Activated naive CD8-positive, alpha-beta T cell treated with anti-CD3 and anti-CD28 coated beads, Interleukin-2, amount 10 ng/mL, durations not matched to agents 7 days and 5 days (primary cell): ENCODE data around the gene TRIM25. TPM values are rescaled to one million over a fixed set of nuclear protein-coding genes. Genes with fewer than 3 reads are reported as not detected.
A peak's percentile ranks its signal among the peaks of the same experiment; 100 is the strongest.

Source experiments
- ATAC-seq: fragments of 150-1000 bp; cut with Tn5 transposase; one replicate; pipeline ENCODE4 v1.10.0; 2021; ENCODE audit warnings: low read depth, moderate library complexity
- POLR2A ChIA-PET: fragments of 350-600 bp; sonication (Branson Sonifier 250); formaldehyde crosslinking; loops from one replicate; lab custom pipeline; 2021; ENCODE audit warnings: antibody characterized with exemption; lab: Charles Lee
- DNase-seq: peaks from one replicate; pipeline ENCODE4 v3.0.0; 2021
- H3K27ac Mint-ChIP-seq: one replicate; pipeline ENCODE4 v1.8.0; 2022; ENCODE audit warnings: mild to moderate bottlenecking, mixed read lengths
- H3K27me3 Mint-ChIP-seq: one replicate; pipeline ENCODE4 v1.8.0; 2022; ENCODE audit warnings: mild to moderate bottlenecking, moderate library complexity, mixed read lengths
- H3K36me3 Mint-ChIP-seq: one replicate; pipeline ENCODE4 v1.8.0; 2021; ENCODE audit warnings: mild to moderate bottlenecking, mixed read lengths
- H3K4me1 Mint-ChIP-seq: one replicate; pipeline ENCODE4 v1.8.0; 2021; ENCODE audit warnings: mixed read lengths
- H3K4me3 Mint-ChIP-seq: one replicate; pipeline ENCODE4 v1.8.0; 2022; ENCODE audit warnings: mild to moderate bottlenecking, moderate library complexity, mixed read lengths
- H3K9me3 Mint-ChIP-seq: one replicate; pipeline ENCODE4 v1.8.0; 2021; ENCODE audit warnings: mixed read lengths
- total RNA-seq, 2 experiments: library from RNA; stranded (reverse); gene quantifications; one replicate each; pipeline ENCODE4 v1.2.3, GENCODE V29; 2021

TRIM25 gene
- total RNA-seq, 2 experiments from 2014 or later = 139 to 141 TPM

DNA sequence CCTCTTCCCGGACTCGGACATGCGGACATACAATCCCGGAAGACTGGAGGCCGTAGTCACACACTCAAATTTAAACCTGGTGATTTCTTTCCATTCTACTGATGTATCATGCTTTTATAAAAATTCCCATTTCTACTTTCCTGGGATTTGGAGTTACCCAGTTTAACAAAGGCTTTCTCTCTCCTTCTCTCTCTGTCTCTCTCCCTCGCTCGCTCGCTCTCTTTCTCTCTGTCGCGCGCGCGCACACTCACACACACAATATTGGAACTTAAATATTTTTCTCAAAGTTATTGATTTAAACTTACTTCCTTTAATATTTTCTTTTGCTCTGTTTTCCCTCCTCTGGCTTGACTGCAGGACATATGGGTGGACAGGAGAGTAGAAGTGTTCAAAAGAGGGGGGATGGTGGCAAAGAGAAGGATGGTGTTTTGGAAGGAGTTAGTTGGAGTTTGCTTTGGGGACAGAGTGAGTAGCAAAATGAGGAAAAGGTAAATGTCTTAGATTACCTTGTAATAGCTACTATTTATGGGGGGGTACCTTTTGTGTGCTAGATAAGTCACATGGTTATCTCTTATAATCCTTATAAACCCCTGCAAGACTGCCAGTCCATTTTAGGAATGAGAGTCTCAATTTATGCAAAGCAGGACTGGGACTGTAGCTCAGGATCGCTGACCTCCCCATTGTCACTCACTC is 878 bp upstream of the TRIM25 start:
- Mint-ChIP-seq H3K36me3 (peaks cover 35% of the 10 kb centered on the region), H3K9me3 (peaks cover 6% of the 10 kb centered on the region), H3K27ac (peak overlapping the region; percentile 90), H3K4me1 (peaks cover 31% of the 10 kb centered on the region), H3K27me3 (no peaks in the 10 kb centered on the region), H3K4me3 (peak overlapping the region; percentile 88)
- DNase-seq (no peak), ATAC-seq (no peak)
- POLR2A ChIA-PET = interaction anchor here (0.7 to 2.3 kb wide), 10 partner anchors 10 to 170 kb away, joined by 3 to 18 read pairs (median 10); partner anchors contain the start of genes AKAP1, COIL and SCPEP1

GRCh38 chr17:56913353-56913866 is 439 bp downstream of the TRIM25 start:
- H3K9me3 Mint-ChIP-seq = peaks cover 6% of the 10 kb centered on the region
- H3K27ac Mint-ChIP-seq = peak overlapping the region; percentile 96
- ATAC-seq (peak; percentile 55), DNase-seq (no peak)
- H3K36me3 Mint-ChIP-seq = peaks cover 42% of the 10 kb centered on the region
- H3K4me1 Mint-ChIP-seq = peaks cover 38% of the 10 kb centered on the region
- H3K27me3 Mint-ChIP-seq = no peaks in the 10 kb centered on the region
- H3K4me3 Mint-ChIP-seq = peak overlapping the region; percentile 88
- POLR2A ChIA-PET = interaction anchor here (1.0 to 2.3 kb wide), 10 partner anchors 9 to 173 kb away, joined by 3 to 18 read pairs (median 10); partner anchors contain the start of genes AKAP1, COIL and SCPEP1

- POLR2A ChIA-PET = interaction anchor here (1.4 to 2.3 kb wide), 6 partner anchors 8 to 172 kb away, joined by 5 to 18 read pairs (median 10); partner anchors contain the start of genes AKAP1 and SCPEP1
- ATAC-seq = no peak
- H3K36me3 Mint-ChIP-seq = peaks cover 45% of the 10 kb centered on the region
These were observed 893 bp downstream of the TRIM25 start for GRCh38 chr17:56913000-56913311.

GRCh38 chr17:56912105-56912999 is 1.5 kb downstream of the TRIM25 start:
- no peak for ATAC-seq
- Mint-ChIP-seq H3K27ac (peak overlapping the region; percentile 96), H3K36me3 (peaks cover 42% of the 10 kb centered on the region), H3K4me1 (peaks cover 47% of the 10 kb centered on the region), H3K4me3 (peak overlapping the region; percentile 88), H3K27me3 (no peaks in the 10 kb centered on the region), H3K9me3 (no peaks in the 10 kb centered on the region)
- no peak for DNase-seq
- POLR2A ChIA-PET = interaction anchor here (0.6 to 2.3 kb wide), 8 partner anchors 8 to 835 kb away, joined by 3 to 18 read pairs (median 4); partner anchors contain the start of gene SCPEP1

More at GRCh38 chr17:56913000-56913311, 893 bp downstream of the TRIM25 start:
- Mint-ChIP-seq H3K27ac (peak overlapping the region; percentile 96), H3K4me3 (peak overlapping the region; percentile 88), H3K4me1 (peaks cover 43% of the 10 kb centered on the region), H3K27me3 (no peaks in the 10 kb centered on the region), H3K9me3 (peaks cover 4% of the 10 kb centered on the region)
- no peak for DNase-seq

- peaks cover 56% of the 10 kb centered on the region for H3K4me1 Mint-ChIP-seq
- H3K27ac Mint-ChIP-seq = peak overlapping the region; percentile 96
- H3K4me3 Mint-ChIP-seq = peak overlapping the region; percentile 88
- H3K27me3 Mint-ChIP-seq = no peaks in the 10 kb centered on the region
- no peak for ATAC-seq
- POLR2A ChIA-PET = interaction anchor here (1.0 to 1.1 kb wide), 2 partner anchors 9 to 10 kb away, joined by 3 to 5 read pairs; no protein-coding TSS in a partner anchor
- DNase-seq = no peak
- peaks cover 52% of the 10 kb centered on the region for H3K36me3 Mint-ChIP-seq
- no peaks in the 10 kb centered on the region for H3K9me3 Mint-ChIP-seq
These were observed 3.2 kb downstream of the TRIM25 start for GRCh38 chr17:56910509-56911235.

DNA sequence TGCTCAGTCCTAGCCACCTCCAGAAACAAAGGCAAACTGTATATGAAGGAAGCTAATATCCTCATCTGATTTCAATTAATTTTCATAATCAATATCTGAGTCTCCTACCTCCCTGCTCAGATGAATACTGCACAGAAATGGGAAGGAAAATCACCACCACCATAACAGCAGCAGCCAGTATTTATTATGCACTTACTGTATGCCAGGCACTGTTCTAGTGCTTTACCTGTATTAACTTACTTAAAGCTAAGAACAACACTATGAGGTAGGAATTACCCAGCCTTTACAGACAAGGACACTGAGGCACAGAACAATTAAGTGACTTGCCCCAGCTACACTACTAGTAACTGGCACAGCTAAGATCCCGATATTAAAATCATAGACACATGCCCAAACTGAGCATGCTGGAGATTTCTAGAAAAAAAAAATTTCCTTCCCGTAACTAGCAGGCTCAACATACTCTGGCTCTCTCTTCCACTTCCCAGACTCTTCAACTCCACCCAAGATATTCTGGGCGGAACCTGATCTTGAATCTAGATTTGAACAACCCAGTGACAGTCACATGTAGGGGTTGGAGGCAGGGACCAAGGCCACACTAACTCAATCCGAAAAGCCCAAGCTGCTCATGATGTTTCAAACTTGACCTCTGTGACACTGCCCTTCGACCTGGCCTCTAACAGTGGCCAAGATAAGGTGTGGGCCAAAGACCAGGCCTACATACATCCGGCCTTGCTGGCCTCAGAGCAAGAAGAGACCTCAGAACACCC is 3.9 kb downstream of the TRIM25 start:
- Mint-ChIP-seq H3K27ac (peak overlapping the region; percentile 96), H3K4me3 (peak overlapping the region; percentile 88), H3K4me1 (peaks cover 53% of the 10 kb centered on the region), H3K27me3 (no peaks in the 10 kb centered on the region), H3K9me3 (no peaks in the 10 kb centered on the region), H3K36me3 (peaks cover 53% of the 10 kb centered on the region)
- ATAC-seq (no peak), DNase-seq (no peak)
- POLR2A ChIA-PET = interaction anchor here (1.1 kb wide), 1 partner anchor 9 kb away, joined by 5 read pairs; no protein-coding TSS in a partner anchor

DNA sequence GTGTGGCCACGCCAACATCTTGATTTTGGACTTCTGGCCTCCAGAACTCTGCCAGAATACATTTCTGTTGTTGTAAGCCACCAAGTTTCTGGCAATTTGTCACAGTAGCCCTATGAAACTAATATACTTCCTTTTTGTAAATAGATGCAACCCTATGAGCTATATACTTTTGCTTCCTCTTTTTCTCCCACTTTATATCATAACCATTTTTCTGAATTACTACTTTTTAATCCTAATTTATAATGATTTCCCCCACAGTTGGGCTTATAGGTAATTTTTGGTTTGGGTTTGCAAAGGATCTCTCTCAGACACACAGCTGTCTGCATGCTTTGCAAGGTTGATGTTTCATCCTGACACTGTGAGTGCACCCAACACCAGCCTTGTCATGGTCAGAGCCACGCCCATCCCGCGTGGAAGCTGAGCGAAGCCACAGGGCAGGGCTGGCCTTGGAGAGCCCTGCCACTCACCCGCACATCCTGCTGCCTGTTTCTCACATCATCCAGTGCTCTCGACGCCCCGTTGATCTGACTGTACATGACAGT is 5.8 kb downstream of the TRIM25 start:
- Mint-ChIP-seq H3K4me1 (peaks cover 57% of the 10 kb centered on the region), H3K9me3 (no peaks in the 10 kb centered on the region), H3K27me3 (no peaks in the 10 kb centered on the region), H3K4me3 (peak overlapping the region; percentile 88), H3K36me3 (peaks cover 60% of the 10 kb centered on the region), H3K27ac (peak overlapping the region; percentile 84)
- no peak for DNase-seq
- ATAC-seq = peak; percentile 69
- POLR2A ChIA-PET = interaction anchor here (0.9 kb wide), 1 partner anchor 70 kb away, joined by 8 read pairs; no protein-coding TSS in a partner anchor

- peaks cover 56% of the 10 kb centered on the region for H3K36me3 Mint-ChIP-seq
- no peaks in the 10 kb centered on the region for H3K27me3 Mint-ChIP-seq
- ATAC-seq (no peak), DNase-seq (no peak)
- H3K4me1 Mint-ChIP-seq = peaks cover 41% of the 10 kb centered on the region
- H3K4me3 Mint-ChIP-seq = no peak overlapping the region
- no peaks in the 10 kb centered on the region for H3K9me3 Mint-ChIP-seq
- POLR2A ChIA-PET = interaction anchor here (0.7 to 3.2 kb wide), 2 partner anchors 10 to 83 kb away, joined by 4 to 18 read pairs; partner anchors contain the start of gene TRIM25
- no peak overlapping the region for H3K27ac Mint-ChIP-seq
These were observed 10.3 kb downstream of the TRIM25 start for GRCh38 chr17:56903560-56903959.

GRCh38 chr17:56902348-56902747 is 11.5 kb downstream of the TRIM25 start:
- ATAC-seq = no peak
- Mint-ChIP-seq H3K4me1 (peaks cover 37% of the 10 kb centered on the region), H3K27ac (no peak overlapping the region), H3K36me3 (peaks cover 57% of the 10 kb centered on the region), H3K4me3 (no peak overlapping the region), H3K27me3 (no peaks in the 10 kb centered on the region), H3K9me3 (no peaks in the 10 kb centered on the region)
- POLR2A ChIA-PET = no interaction called here
- DNase-seq = no peak

GRCh38 chr17:56899403-56899802 is 14.4 kb downstream of the TRIM25 start:
- no peak overlapping the region for H3K4me3 Mint-ChIP-seq
- ATAC-seq (no peak), DNase-seq (no peak)
- H3K4me1 Mint-ChIP-seq = peaks cover 24% of the 10 kb centered on the region
- H3K9me3 Mint-ChIP-seq = no peaks in the 10 kb centered on the region
- H3K27me3 Mint-ChIP-seq = no peaks in the 10 kb centered on the region
- peaks cover 60% of the 10 kb centered on the region for H3K36me3 Mint-ChIP-seq
- POLR2A ChIA-PET = interaction anchor here (1.4 to 1.9 kb wide), 2 partner anchors 12 to 14 kb away, joined by 3 to 5 read pairs; partner anchors contain the start of gene TRIM25
- H3K27ac Mint-ChIP-seq = no peak overlapping the region

- H3K4me1 Mint-ChIP-seq = peaks cover 20% of the 10 kb centered on the region
- H3K9me3 Mint-ChIP-seq = no peaks in the 10 kb centered on the region
- no peaks in the 10 kb centered on the region for H3K27me3 Mint-ChIP-seq
- POLR2A ChIA-PET = interaction anchor here (1.4 to 1.9 kb wide), 2 partner anchors 11 to 15 kb away, joined by 3 to 5 read pairs; partner anchors contain the start of gene TRIM25
- H3K4me3 Mint-ChIP-seq = no peak overlapping the region
- DNase-seq = no peak
- no peak for ATAC-seq
- H3K36me3 Mint-ChIP-seq = peaks cover 60% of the 10 kb centered on the region
- no peak overlapping the region for H3K27ac Mint-ChIP-seq
These were observed 15.0 kb downstream of the TRIM25 start for GRCh38 chr17:56898874-56899273.
